ENCODE results near the gene ANGPTL3. TPM values are rescaled to one million over a fixed set of nuclear protein-coding genes. Genes with fewer than 3 reads are reported as not detected.
A peak's percentile ranks its signal among the peaks of the same experiment; 100 is the strongest.

The ANGPTL3 gene
- total and polyA plus RNA-seq, 2 of the 13 experiments (the other 11 are each of a cell fraction or from before 2014, with no cell fraction given), result 0.40 to 0.51 TPM

DNA sequence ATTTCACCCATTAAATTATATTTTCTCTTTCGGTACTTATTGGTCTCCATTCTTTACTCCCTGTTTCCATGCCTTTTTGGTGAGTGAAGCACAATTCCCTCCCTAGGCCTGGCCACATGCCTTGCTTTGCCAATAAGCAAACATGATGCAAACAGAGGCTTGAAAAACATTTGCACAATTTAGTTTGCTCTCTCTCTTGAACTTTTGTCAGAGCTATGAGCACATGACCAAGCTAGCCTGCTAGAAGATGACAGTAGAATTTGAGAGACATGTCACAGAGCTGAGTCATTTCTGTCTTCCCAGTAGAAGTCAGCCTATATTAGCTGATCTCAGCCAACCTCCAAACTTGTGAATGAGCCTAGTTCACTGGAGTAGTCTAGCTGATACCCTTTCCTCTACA is 24.6 kb downstream of the ANGPTL3 start (continued):
- TF ChIP-seq, protein P1, sequence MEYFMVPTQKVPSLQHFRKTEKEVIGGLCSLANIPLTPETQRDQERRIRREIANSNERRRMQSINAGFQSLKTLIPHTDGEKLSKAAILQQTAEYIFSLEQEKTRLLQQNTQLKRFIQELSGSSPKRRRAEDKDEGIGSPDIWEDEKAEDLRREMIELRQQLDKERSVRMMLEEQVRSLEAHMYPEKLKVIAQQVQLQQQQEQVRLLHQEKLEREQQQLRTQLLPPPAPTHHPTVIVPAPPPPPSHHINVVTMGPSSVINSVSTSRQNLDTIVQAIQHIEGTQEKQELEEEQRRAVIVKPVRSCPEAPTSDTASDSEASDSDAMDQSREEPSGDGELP (IDR thresholded peaks at IDR 0.05; ENCODE audit: borderline replicate concordance, low read depth), result peak; percentile 42; the same call in 1 of the 2 replicates
- no peak for TF ChIP-seq ZNF567 (CRISPR knock-in tag; IDR thresholded peaks at IDR 0.05; ENCODE audit: borderline replicate concordance)
- TF ChIP-seq JARID2 (CRISPR knock-in tag; IDR thresholded peaks at IDR 0.05; ENCODE audit: insufficient replicate concordance), result peak; percentile 51
- TF ChIP-seq ETV6 (CRISPR knock-in tag; conservative IDR thresholded peaks at IDR 0.05), result 0 out of 2 replicates have a peak, but pooled peaks have one; percentile 39
- TF ChIP-seq ZKSCAN8 (CRISPR knock-in tag; IDR thresholded peaks at IDR 0.05; ENCODE audit: borderline replicate concordance), result peak; percentile 92
- TF ChIP-seq CCDC6 (CRISPR knock-in tag; IDR thresholded peaks at IDR 0.05), result peak; percentile 81; the same call in 1 of the 2 replicates
- no peak for TF ChIP-seq ZNF460 (CRISPR knock-in tag; IDR thresholded peaks at IDR 0.05; ENCODE audit: borderline replicate concordance)
- TF ChIP-seq CREB1 (IDR thresholded peaks at IDR 0.05), result peak; percentile 86
- peak; percentile 86 for TF ChIP-seq CREB1 (CRISPR knock-in tag; IDR thresholded peaks at IDR 0.05)
- TF ChIP-seq PHF20 (CRISPR knock-in tag; IDR thresholded peaks at IDR 0.05), result no peak
- TF ChIP-seq, protein P2, sequence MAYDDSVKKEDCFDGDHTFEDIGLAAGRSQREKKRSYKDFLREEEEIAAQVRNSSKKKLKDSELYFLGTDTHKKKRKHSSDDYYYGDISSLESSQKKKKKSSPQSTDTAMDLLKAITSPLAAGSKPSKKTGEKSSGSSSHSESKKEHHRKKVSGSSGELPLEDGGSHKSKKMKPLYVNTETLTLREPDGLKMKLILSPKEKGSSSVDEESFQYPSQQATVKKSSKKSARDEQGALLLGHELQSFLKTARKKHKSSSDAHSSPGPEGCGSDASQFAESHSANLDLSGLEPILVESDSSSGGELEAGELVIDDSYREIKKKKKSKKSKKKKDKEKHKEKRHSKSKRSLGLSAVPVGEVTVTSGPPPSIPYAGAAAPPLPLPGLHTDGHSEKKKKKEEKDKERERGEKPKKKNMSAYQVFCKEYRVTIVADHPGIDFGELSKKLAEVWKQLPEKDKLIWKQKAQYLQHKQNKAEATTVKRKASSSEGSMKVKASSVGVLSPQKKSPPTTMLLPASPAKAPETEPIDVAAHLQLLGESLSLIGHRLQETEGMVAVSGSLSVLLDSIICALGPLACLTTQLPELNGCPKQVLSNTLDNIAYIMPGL (CRISPR knock-in tag; IDR thresholded peaks at IDR 0.05; ENCODE audit: borderline replicate concordance in 1 of 2, low read depth in 1 of 2), result peak in 1 of 2 experiments; percentile 35; a peak in 1 of 4 replicates
- TF ChIP-seq, protein P3, sequence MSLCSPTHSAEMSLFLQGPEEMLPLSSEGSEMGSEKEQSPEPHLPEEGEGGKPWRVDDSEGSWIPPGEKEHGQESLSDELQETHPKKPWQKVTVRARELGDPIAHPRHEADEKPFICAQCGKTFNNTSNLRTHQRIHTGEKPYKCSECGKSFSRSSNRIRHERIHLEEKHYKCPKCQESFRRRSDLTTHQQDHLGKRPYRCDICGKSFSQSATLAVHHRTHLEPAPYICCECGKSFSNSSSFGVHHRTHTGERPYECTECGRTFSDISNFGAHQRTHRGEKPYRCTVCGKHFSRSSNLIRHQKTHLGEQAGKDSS (CRISPR knock-in tag; IDR thresholded peaks at IDR 0.05; ENCODE audit: borderline replicate concordance, low read depth), result peak; percentile 59; the same call in 1 of the 2 replicates
- peak; percentile 74 for TF ChIP-seq ATF7 (IDR thresholded peaks at IDR 0.05)
- peak; percentile 67; the same call in 1 of the 2 replicates for TF ChIP-seq ATF7 (CRISPR knock-in tag; IDR thresholded peaks at IDR 0.05)
- no peak for TF ChIP-seq IKZF4 (CRISPR knock-in tag; IDR thresholded peaks at IDR 0.05; ENCODE audit: borderline replicate concordance, low read depth, not compliant biosample characterization)
- TF ChIP-seq, protein P4, sequence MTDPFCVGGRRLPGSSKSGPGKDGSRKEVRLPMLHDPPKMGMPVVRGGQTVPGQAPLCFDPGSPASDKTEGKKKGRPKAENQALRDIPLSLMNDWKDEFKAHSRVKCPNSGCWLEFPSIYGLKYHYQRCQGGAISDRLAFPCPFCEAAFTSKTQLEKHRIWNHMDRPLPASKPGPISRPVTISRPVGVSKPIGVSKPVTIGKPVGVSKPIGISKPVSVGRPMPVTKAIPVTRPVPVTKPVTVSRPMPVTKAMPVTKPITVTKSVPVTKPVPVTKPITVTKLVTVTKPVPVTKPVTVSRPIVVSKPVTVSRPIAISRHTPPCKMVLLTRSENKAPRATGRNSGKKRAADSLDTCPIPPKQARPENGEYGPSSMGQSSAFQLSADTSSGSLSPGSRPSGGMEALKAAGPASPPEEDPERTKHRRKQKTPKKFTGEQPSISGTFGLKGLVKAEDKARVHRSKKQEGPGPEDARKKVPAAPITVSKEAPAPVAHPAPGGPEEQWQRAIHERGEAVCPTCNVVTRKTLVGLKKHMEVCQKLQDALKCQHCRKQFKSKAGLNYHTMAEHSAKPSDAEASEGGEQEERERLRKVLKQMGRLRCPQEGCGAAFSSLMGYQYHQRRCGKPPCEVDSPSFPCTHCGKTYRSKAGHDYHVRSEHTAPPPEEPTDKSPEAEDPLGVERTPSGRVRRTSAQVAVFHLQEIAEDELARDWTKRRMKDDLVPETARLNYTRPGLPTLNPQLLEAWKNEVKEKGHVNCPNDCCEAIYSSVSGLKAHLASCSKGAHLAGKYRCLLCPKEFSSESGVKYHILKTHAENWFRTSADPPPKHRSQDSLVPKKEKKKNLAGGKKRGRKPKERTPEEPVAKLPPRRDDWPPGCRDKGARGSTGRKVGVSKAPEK (CRISPR knock-in tag; IDR thresholded peaks at IDR 0.05; ENCODE audit: borderline replicate concordance), result no peak
- TF ChIP-seq TBX3 (IDR thresholded peaks at IDR 0.05; ENCODE audit: borderline replicate concordance), result 0 out of 2 replicates have a peak, but pooled peaks have one; percentile 17
- TF ChIP-seq GABPB1 (CRISPR knock-in tag; IDR thresholded peaks at IDR 0.05), result peak; percentile 41; the same call in 1 of the 2 replicates
- peak; percentile 37; the same call in 1 of the 2 replicates for TF ChIP-seq ZKSCAN1 (IDR thresholded peaks at IDR 0.05; ENCODE audit: low read length)
- peak; percentile 84; the same call in 1 of the 2 replicates for TF ChIP-seq TOE1 (CRISPR knock-in tag; IDR thresholded peaks at IDR 0.05)
- peak; percentile 67; the same call in 1 of the 2 replicates for TF ChIP-seq JDP2 (CRISPR knock-in tag; IDR thresholded peaks at IDR 0.05; ENCODE audit: borderline replicate concordance)
- peak; percentile 95; the same call in 1 of the 2 replicates for TF ChIP-seq PPARG (CRISPR knock-in tag; conservative IDR thresholded peaks at IDR 0.05)
- TF ChIP-seq ZNF143 (CRISPR knock-in tag; IDR thresholded peaks at IDR 0.05), result no peak
- peak; percentile 90 for TF ChIP-seq ELF3 (CRISPR knock-in tag; IDR thresholded peaks at IDR 0.05)
- TF ChIP-seq POLR2AphosphoS5 (IDR thresholded peaks at IDR 0.05; ENCODE audit: low read depth, low read length), result no peak
